Thyroid gland (tissue), 4 donors: ENCODE measurements around the gene SVBP.

Experiments
- CTCF ChIP-seq, 6 experiments: fragments of 200-600 bp in 3 of 6; fragments of 450-650 bp in 3 of 6; sonication (generic) in 3 of 6; IDR thresholded peaks; one replicate each; pipeline ENCODE4 v1.5.1; 2016 to 2019; ENCODE audit warnings: antibody characterized with exemption in 6 of 6, mild to moderate bottlenecking in 2 of 6, inconsistent platforms in 1 of 6, moderate library complexity in 1 of 6
- POLR2A ChIP-seq, 2 donors: fragments of 450-650 bp; IDR thresholded peaks; one replicate each; pipeline ENCODE4 v1.6.1; 2017; ENCODE audit warnings: antibody characterized with exemption in 2 of 2, mild to moderate bottlenecking in 2 of 2, moderate library complexity in 1 of 2

DNA sequence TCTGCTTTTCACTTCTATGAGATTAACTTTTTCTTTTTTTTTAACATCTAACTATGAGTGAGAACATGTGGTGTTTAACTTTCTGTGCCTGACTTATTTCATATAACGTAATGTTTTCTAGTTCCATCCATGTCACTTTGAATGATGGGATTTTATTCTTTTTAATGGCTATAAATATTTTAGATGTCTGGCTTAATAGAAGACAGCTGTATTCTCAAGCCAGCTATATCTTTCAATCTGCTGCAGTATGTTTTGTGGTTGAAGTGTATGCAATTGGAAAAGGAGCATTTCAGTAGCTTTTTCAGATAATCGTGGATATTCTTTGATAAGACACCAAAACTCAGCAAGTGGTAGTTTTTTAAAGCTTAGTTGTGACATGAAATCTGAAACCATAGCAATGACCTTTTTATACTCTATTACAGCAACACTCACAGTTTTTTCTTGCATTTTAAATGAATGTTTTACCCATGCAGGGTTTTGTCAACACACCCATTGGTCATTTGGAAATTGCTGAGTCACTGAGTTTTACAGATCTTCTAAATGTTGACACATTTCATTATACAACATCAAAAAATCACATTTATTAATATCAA lies 5.7 kb upstream of the SVBP start:
- TF ChIP-seq CTCF (IDR thresholded peaks at IDR 0.05) (no peak), POLR2A (IDR thresholded peaks at IDR 0.05) (no peak)
